HUES48 (cell line): ENCODE measurements around the gene IGSF9.
A peak's percentile ranks its signal among the peaks of the same experiment; 100 is the strongest.
"Not testable (repeated sequence)": the region's sequence is repeated elsewhere in the genome, so short reads cannot be mapped to it uniquely, and the experiment has no call there.

Experiments used
- H3K27ac ChIP-seq: one replicate; pipeline ENCODE4 v1.7.0; 2013; ENCODE audit warnings: low read depth, low read length, inconsistent platforms
- H3K27me3 ChIP-seq: 2 replicates; pipeline ENCODE4 v1.6.1; 2013; ENCODE audit warnings: mild to moderate bottlenecking, low read length; ENCODE audit not compliant: control insufficient read depth, insufficient read depth
- H3K36me3 ChIP-seq: 2 replicates; pipeline ENCODE4 v1.6.1; 2013; ENCODE audit warnings: low read length; ENCODE audit not compliant: control insufficient read depth, insufficient read depth
- H3K4me1 ChIP-seq: 2 replicates; pipeline ENCODE4 v1.6.1; 2013; ENCODE audit warnings: mild to moderate bottlenecking, low read length; ENCODE audit not compliant: control insufficient read depth, insufficient read depth
- H3K4me3 ChIP-seq: 2 replicates; pipeline ENCODE4 v1.5.1; 2013; ENCODE audit warnings: mild to moderate bottlenecking, low read depth, low read length
- H3K9ac ChIP-seq: 2 replicates; pipeline ENCODE4 v1.6.1; 2013; ENCODE audit warnings: mild to moderate bottlenecking, low read depth, low read length, moderate library complexity
- H3K9me3 ChIP-seq: 2 replicates; pipeline ENCODE4 v1.6.1; 2013; ENCODE audit warnings: low read length; ENCODE audit not compliant: control insufficient read depth, insufficient read depth

IGSF9 gene

DNA sequence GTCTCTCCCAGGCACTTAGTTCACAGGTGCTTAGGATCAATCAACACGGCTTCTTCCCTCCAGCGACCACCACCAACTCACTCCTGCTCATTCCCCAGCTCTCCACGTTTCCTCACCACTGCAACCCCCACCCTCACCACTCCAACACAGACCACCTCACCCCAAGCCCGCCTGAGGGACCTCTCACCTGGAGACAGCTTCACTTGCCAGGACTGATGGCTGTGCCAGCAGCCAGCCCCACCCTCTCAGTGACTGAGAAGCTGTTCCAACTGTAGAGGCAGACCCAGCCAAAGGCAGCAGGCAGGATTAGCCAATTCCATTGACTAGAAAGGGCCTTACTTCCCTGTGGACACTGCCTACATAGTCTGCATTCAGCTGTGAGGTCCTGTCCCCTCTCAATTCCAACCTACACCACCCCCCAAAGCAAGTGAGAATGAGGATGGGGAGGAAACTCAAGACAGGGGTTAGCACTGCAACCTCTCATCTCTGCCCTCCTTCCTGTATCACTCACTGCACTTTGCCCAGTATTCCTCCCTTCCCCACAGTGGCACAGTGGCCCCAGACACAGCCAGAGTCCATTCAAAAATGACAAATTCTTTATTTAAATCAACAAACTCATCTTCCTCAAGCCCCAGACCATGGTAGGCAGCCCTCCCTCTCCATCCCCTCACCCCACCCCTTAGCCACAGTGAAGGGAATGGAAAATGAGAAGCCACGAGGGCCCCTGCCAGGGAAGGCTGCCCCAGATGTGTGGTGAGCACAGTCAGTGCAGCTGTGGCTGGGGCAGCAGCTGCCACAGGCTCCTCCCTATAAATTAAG is 27.7 kb downstream of the IGSF9 start:
- H3K9ac ChIP-seq = no peak overlapping the region
- H3K36me3 ChIP-seq = peaks cover 19% of the 10 kb centered on the region
- no peaks in the 10 kb centered on the region for H3K9me3 ChIP-seq
- no peaks in the 10 kb centered on the region for H3K27me3 ChIP-seq
- H3K27ac ChIP-seq = no peak overlapping the region
- no peak overlapping the region for H3K4me3 ChIP-seq
- peaks cover 28% of the 10 kb centered on the region for H3K4me1 ChIP-seq

- H3K4me1 ChIP-seq = peaks cover 26% of the 10 kb centered on the region
- H3K9ac ChIP-seq = peak overlapping the region; percentile 59
- no peak overlapping the region for H3K4me3 ChIP-seq
- H3K27me3 ChIP-seq = no peaks in the 10 kb centered on the region
- H3K9me3 ChIP-seq = no peaks in the 10 kb centered on the region
- H3K36me3 ChIP-seq = peaks cover 19% of the 10 kb centered on the region
- H3K27ac ChIP-seq = peak overlapping the region; percentile 90
Measured at GRCh38 chr1:159916242-159917051, 29.0 kb downstream of the IGSF9 start.

- no peaks in the 10 kb centered on the region for H3K9me3 ChIP-seq
- H3K4me3 ChIP-seq = no peak overlapping the region
- no peak overlapping the region for H3K9ac ChIP-seq
- H3K36me3 ChIP-seq = peaks cover 19% of the 10 kb centered on the region
- peak overlapping the region; percentile 90 for H3K27ac ChIP-seq
- no peaks in the 10 kb centered on the region for H3K27me3 ChIP-seq
- H3K4me1 ChIP-seq = peaks cover 31% of the 10 kb centered on the region
Measured at GRCh38 chr1:159915571-159916241, 29.7 kb downstream of the IGSF9 start.

DNA sequence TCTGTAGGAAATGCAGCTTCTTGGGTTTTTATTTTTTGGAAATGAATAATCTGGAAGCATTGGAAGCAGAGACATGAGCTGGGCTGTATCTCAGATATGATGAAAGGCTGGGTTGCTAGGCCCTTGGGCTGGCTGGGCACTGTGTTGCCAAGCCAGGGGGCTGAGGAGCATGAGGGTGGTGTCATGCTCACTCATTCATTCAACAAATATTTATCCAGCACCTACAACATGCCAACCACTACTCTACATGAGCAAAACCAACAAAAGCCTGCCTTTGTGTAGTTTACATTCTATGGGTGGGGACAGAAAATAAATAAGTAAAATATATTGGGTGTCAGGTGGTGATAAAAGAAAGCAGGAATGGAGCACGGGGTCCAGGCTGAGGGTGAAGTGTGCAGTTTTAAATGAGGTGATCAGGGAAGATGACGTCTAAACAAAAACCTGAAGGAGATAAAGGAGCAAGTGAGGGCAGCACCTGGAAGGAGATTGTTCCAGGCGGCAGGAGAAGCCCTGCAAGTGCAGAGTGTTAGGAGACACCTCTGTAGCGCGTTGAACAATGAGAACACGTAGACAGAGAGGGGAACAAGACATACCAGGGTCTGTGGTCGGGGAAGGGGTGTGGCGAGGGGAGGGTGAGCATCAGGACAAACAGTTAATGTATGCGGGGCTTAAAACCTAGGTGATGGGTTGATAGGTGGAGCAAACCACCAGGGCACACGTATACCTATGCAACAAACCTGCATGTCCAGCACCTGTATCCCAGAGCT is 31.0 kb downstream of the IGSF9 start:
- peaks cover 12% of the 10 kb centered on the region for H3K36me3 ChIP-seq
- peaks cover 41% of the 10 kb centered on the region for H3K4me1 ChIP-seq
- H3K4me3 ChIP-seq = no peak overlapping the region
- no peaks in the 10 kb centered on the region for H3K27me3 ChIP-seq
- H3K9ac ChIP-seq = no peak overlapping the region
- H3K27ac ChIP-seq = no peak overlapping the region
- H3K9me3 ChIP-seq = no peaks in the 10 kb centered on the region

DNA sequence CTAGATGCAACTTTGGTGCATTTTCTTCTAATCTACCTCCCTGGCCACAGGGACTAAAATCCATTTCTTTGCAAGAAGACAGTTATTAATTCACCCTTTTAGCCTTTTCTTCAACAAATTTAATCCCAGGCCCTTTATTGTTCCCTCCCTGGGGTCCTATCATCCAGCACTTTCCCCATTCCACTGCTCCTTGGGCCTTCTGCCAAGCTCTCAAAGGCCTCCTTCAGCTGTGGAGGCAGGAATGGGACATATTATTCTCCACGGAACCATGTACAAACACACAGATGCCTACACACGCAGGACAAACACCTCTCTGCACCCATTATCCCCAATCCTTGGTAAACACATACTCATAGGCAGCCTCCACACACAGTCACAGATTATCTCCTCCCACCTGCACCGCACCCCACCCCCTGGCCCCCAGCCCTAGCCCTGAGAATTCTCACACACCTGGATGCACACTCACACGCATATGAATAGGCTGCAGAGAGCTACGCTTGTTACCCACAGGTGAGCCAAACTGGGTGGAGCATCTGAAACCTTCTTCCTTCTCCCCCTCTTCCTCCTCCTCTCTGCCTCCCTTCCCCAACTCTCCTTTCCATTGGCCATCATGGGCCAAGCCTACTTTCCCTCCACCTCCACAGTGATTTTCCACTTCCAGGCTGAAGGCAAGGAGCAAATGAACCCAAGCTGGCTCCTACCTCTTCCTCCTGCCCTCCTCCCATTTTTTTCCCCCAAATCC is 31.8 kb downstream of the IGSF9 start:
- Histone ChIP-seq H3K9me3 (no peaks in the 10 kb centered on the region), H3K9ac (no peak overlapping the region), H3K27ac (no peak overlapping the region), H3K4me1 (peaks cover 41% of the 10 kb centered on the region), H3K27me3 (no peaks in the 10 kb centered on the region), H3K36me3 (peaks cover 4% of the 10 kb centered on the region; the same call in 1 of the 2 replicates), H3K4me3 (no peak overlapping the region)

DNA sequence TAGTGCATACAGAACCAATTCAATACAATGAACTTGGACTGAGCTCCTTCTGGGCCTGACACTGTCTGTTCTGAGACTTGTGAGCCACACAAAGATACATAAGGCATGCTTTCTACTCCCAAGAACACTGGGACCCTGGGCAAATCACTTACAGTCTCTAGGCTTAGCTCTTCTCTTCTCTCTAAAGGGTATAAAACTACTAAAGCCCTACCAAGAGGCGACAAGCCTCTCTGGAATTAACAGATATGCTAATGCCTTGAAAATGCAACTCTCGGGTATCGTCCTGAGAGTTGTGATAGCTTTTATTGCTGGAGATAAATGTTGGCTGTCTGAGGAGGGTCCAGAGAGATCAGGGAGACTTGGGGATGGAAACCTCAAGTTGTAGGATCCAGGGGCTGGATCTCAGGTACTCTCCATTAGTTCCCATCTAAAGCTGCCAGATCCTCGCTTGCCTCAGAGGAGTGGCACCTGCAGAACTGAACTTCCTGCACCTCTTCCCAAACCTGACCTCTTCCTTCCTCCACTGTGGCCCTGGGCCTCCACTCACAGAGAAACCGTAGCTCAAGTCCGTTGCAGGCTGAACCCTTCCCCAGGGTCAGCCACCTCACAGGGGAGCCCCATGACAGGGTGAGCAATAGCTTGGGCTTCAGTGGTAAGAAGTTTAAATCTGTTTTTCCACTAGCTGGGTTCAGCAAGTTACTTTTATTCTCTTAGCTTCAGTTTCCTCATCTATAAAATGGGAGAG is 33.9 kb downstream of the IGSF9 start:
- H3K27ac ChIP-seq = peak overlapping the region; percentile 72
- H3K9ac ChIP-seq = no peak overlapping the region
- no peak overlapping the region for H3K4me3 ChIP-seq
- no peaks in the 10 kb centered on the region for H3K27me3 ChIP-seq
- peaks cover 37% of the 10 kb centered on the region for H3K4me1 ChIP-seq
- H3K36me3 ChIP-seq = no peaks in the 10 kb centered on the region
- no peaks in the 10 kb centered on the region for H3K9me3 ChIP-seq

GRCh38 chr1:159908031-159908940 is 37.1 kb downstream of the IGSF9 start:
- Histone ChIP-seq H3K4me1 (peaks cover 15% of the 10 kb centered on the region), H3K27me3 (no peaks in the 10 kb centered on the region), H3K9me3 (no peaks in the 10 kb centered on the region), H3K27ac (no peak overlapping the region), H3K9ac (no peak overlapping the region), H3K36me3 (no peaks in the 10 kb centered on the region), H3K4me3 (no peak overlapping the region)

DNA sequence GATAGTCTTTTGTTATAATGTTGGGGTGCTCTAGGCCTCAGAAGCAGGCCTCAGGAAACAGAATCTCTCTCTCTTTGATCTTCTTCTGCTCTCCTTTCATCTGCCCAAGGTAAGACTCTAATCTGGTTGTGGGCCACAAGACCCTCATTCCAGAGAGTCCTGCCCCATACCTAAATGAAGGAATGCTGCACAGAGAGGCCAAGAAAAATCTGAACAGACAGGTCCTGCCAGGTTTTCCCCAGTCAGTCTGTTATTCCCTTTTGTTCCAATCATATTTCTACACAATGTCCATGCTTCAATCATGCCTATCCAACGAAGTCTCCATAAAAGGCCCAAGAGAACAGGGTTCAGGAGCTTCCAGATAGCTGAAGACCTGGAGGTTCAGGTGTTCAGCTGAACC is 38.5 kb downstream of the IGSF9 start:
- Histone ChIP-seq H3K9ac (no peak overlapping the region), H3K4me1 (peaks cover 15% of the 10 kb centered on the region), H3K27me3 (no peaks in the 10 kb centered on the region), H3K9me3 (no peaks in the 10 kb centered on the region), H3K27ac (no peak overlapping the region), H3K4me3 (no peak overlapping the region), H3K36me3 (no peaks in the 10 kb centered on the region)

GRCh38 chr1:159904036-159904435 is 41.4 kb downstream of the IGSF9 start:
- H3K9me3 ChIP-seq, H3K4me3 ChIP-seq, H3K36me3 ChIP-seq, H3K27ac ChIP-seq, H3K4me1 ChIP-seq, H3K9ac ChIP-seq: not testable (repeated sequence)
- peaks cover 15% of the 10 kb centered on the region for H3K27me3 ChIP-seq
